Measurements from ENCODE around the gene KLHL5. TPM values are rescaled to one million over a fixed set of nuclear protein-coding genes. Genes with fewer than 3 reads are reported as not detected.

The KLHL5 gene
- total and polyA plus RNA-seq, 2 donors = 63.0 to 95.2 TPM

- 86% methylated on average over 5 of the region's 5 CpGs for WGBS
- Histone ChIP-seq H3K36me3 (ENCODE audit: insufficient read depth) (no peaks in the 10 kb centered on the region), H3K4me3 (ENCODE audit: low read depth, low read length) (no peak overlapping the region), H3K4me1 (ENCODE audit: insufficient read depth) (no peaks in the 10 kb centered on the region), H3K27ac (ENCODE audit: low read depth) (no peak overlapping the region)
- DNase-seq (ENCODE audit: extremely low spot score) = no peak
Observed at GRCh38 chr4:39085891-39086290, 23.9 kb downstream of the KLHL5 start.

- H3K36me3 ChIP-seq (ENCODE audit: insufficient read depth) = no peaks in the 10 kb centered on the region
- WGBS = 90% methylated on average over 1 of the region's 1 CpG
- H3K27ac ChIP-seq (ENCODE audit: low read depth) = no peak overlapping the region
- H3K4me3 ChIP-seq (ENCODE audit: low read depth, low read length) = no peak overlapping the region
- H3K4me1 ChIP-seq (ENCODE audit: insufficient read depth) = no peaks in the 10 kb centered on the region
- DNase-seq (ENCODE audit: extremely low spot score) = no peak
Observed at GRCh38 chr4:39096847-39097246, 34.8 kb downstream of the KLHL5 start.

- no peak overlapping the region for H3K27ac ChIP-seq (ENCODE audit: low read depth)
- 84% methylated on average over 5 of the region's 5 CpGs for WGBS
- no peaks in the 10 kb centered on the region for H3K36me3 ChIP-seq (ENCODE audit: insufficient read depth)
- H3K4me3 ChIP-seq (ENCODE audit: low read depth, low read length) = no peak overlapping the region
- no peak for DNase-seq (ENCODE audit: extremely low spot score)
- no peaks in the 10 kb centered on the region for H3K4me1 ChIP-seq (ENCODE audit: insufficient read depth)
Observed at GRCh38 chr4:39097290-39097689, 35.3 kb downstream of the KLHL5 start.

GRCh38 chr4:39102297-39102696, 40.3 kb downstream of the KLHL5 start:
- Histone ChIP-seq H3K4me3 (ENCODE audit: low read depth, low read length) (no peak overlapping the region), H3K36me3 (ENCODE audit: insufficient read depth) (no peaks in the 10 kb centered on the region), H3K4me1 (ENCODE audit: insufficient read depth) (no peaks in the 10 kb centered on the region), H3K27ac (ENCODE audit: low read depth) (no peak overlapping the region)
- 79% methylated on average over 7 of the region's 7 CpGs for WGBS
- DNase-seq (ENCODE audit: extremely low spot score) = no peak

DNA sequence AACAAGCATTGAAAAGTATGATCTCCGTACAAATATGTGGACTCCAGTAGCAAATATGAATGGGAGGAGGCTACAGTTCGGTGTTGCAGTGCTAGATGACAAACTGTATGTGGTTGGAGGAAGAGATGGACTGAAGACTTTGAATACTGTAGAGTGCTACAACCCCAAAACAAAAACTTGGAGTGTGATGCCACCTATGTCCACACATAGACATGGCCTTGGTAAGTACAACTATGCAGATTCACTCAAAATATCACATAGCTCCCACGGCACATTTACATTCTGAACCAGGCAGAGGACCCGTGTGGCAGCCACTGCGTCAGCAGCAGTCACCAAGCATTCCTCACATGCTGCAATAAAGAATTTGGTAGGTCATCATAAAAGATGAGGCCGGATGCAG, 41.3 kb downstream of the KLHL5 start:
- no peaks in the 10 kb centered on the region for H3K4me1 ChIP-seq (ENCODE audit: insufficient read depth)

DNA sequence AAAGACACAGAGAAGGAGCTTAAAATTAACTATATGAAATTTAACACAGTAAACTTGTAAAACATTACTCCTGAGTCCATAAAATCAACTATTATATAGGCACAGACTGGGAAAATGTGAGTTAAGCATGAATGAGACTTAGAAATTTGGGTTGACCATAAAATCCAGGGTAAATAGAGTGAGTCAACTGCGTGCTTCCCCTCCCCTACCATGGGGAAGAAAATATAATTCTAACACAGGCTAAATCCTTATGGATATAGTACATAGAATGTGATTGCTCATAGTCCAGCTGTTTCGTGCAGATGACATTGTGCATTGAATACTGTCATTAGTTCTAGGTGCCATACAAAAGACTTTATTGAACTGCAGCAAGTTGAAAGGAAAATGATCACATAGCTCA, 42.2 kb downstream of the KLHL5 start:
- Histone ChIP-seq H3K4me3 (ENCODE audit: low read depth, low read length) (no peak overlapping the region), H3K27ac (ENCODE audit: low read depth) (no peak overlapping the region), H3K4me1 (ENCODE audit: insufficient read depth) (no peaks in the 10 kb centered on the region), H3K36me3 (ENCODE audit: insufficient read depth) (no peaks in the 10 kb centered on the region)
- WGBS = 86% methylated on average over 2 of the region's 2 CpGs
- DNase-seq (ENCODE audit: extremely low spot score) = no peak

More for the DNA sequence above, 41.3 kb downstream of the KLHL5 start:
- no peaks in the 10 kb centered on the region for H3K36me3 ChIP-seq (ENCODE audit: insufficient read depth)
- no peak for DNase-seq (ENCODE audit: extremely low spot score)
- no peak overlapping the region for H3K4me3 ChIP-seq (ENCODE audit: low read depth, low read length)
- no peak overlapping the region for H3K27ac ChIP-seq (ENCODE audit: low read depth)
- WGBS = 89% methylated on average over 6 of the region's 6 CpGs

DNA sequence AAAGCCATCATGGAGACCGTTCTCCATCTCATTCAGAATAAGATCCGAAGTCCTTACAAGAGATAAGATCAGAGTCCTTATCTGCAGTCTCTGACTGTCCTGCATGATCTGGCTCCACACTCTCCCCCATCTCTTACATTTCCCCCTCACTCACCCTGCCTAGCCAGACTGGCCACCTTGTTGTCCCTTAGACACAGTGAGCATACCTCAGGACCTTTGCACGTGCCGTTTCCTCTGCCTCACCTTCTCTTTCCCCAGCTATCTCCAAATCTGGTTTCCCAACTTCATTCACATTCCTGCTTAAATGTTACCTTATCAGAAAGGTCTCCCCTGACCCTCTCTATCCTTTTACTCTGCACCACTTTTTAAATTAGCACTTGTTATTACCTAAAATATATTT, 44.0 kb downstream of the KLHL5 start:
- Histone ChIP-seq H3K4me1 (ENCODE audit: insufficient read depth) (no peaks in the 10 kb centered on the region), H3K36me3 (ENCODE audit: insufficient read depth) (no peaks in the 10 kb centered on the region), H3K27ac (ENCODE audit: low read depth) (no peak overlapping the region), H3K4me3 (ENCODE audit: low read depth, low read length) (no peak overlapping the region)
- WGBS = 97% methylated on average over 4 of the region's 4 CpGs
- DNase-seq (ENCODE audit: extremely low spot score) = no peak

- WGBS = 57% methylated on average over 2 of the region's 2 CpGs
- no peak for DNase-seq (ENCODE audit: extremely low spot score)
- Histone ChIP-seq H3K36me3 (ENCODE audit: insufficient read depth) (peaks cover 2% of the 10 kb centered on the region), H3K27ac (ENCODE audit: low read depth) (no peak overlapping the region), H3K4me1 (ENCODE audit: insufficient read depth) (no peaks in the 10 kb centered on the region), H3K4me3 (ENCODE audit: low read depth, low read length) (no peak overlapping the region)
Observed at GRCh38 chr4:39114436-39114835, 52.4 kb downstream of the KLHL5 start.

DNA sequence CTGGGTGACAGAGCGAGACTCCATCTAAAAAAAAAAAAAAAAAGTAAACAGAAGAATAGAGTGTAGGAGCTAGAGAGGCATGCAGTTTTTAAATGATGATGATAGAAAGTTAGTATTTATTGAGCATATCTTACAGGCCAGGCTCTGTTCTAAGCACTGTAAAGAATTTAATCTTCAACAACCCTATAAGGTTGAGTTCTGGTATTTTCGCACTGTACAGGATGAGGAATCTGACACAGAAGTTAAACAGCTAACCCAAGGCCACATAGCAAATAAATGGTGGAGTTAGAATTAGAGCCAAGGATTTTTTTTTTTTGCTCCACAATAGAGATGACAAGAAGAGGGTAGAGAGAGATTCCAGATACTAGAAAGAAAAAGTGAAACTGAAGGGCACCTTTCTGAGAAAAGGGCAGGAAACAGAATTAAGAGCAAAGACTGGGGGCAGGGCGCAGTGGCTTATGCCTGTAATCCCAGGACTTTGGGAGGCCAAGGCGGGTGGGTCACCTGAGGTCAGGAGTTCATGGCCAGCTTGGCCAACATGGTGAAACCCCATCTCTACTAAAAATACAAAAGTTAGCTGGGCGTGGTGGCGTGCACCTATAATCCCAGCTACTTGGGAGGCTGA, 56.1 kb downstream of the KLHL5 start:
- H3K27ac ChIP-seq (ENCODE audit: low read depth) = no peak overlapping the region

GRCh38 chr4:39120418-39120817, 58.4 kb downstream of the KLHL5 start:
- no peaks in the 10 kb centered on the region for H3K4me1 ChIP-seq (ENCODE audit: insufficient read depth)
- 91% methylated on average over 1 of the region's 1 CpG for WGBS
- H3K36me3 ChIP-seq (ENCODE audit: insufficient read depth) = peaks cover 4% of the 10 kb centered on the region
- no peak overlapping the region for H3K27ac ChIP-seq (ENCODE audit: low read depth)
- no peak for DNase-seq (ENCODE audit: extremely low spot score)
- H3K4me3 ChIP-seq (ENCODE audit: low read depth, low read length) = no peak overlapping the region

More for the DNA sequence above, 56.1 kb downstream of the KLHL5 start:
- H3K4me3 ChIP-seq (ENCODE audit: low read depth, low read length) = no peak overlapping the region
- 91% methylated on average over 6 of the region's 6 CpGs for WGBS
- H3K36me3 ChIP-seq (ENCODE audit: insufficient read depth) = peaks cover 2% of the 10 kb centered on the region
- H3K4me1 ChIP-seq (ENCODE audit: insufficient read depth) = no peaks in the 10 kb centered on the region
- DNase-seq (ENCODE audit: extremely low spot score) = no peak

DNA sequence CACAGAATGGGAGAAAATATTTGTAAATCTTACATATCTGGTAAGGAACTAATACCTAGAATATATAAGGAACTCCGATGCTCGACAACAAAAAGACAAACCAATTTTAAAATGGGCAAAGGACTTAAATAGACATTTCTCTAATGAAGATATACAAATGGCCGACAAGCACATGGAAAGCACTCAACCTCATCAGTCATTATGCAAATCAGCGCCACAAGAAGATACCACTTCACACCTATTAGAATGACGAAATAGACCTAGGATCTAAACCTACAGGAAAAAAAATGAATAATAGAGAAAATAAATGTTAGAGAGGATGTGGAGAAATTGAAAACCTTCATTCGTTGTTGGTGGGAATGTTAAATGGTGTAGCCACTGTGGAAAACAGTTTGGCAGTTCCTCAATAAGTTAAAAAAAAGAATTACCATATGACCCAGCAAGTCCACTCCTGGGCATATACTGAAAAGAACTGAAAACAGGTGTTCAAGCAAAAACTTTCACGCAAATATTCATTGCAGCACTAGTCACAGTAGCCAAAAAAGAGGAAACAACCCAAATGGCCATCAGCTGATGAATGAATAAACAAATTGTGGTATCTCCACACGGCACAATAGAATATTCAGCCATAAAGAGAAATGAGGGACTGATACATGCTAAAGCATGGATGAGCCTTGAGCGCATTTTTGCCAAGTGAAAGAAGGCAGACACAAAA, 63.0 kb downstream of the KLHL5 start:
- H3K4me1 ChIP-seq (ENCODE audit: insufficient read depth) = no peaks in the 10 kb centered on the region
- H3K4me3 ChIP-seq (ENCODE audit: low read depth, low read length) = no peak overlapping the region
- WGBS = 96% methylated on average over 9 of the region's 9 CpGs
- H3K36me3 ChIP-seq (ENCODE audit: insufficient read depth) = peaks cover 3% of the 10 kb centered on the region
- H3K27ac ChIP-seq (ENCODE audit: low read depth) = no peak overlapping the region
- no peak for DNase-seq (ENCODE audit: extremely low spot score)

DNA sequence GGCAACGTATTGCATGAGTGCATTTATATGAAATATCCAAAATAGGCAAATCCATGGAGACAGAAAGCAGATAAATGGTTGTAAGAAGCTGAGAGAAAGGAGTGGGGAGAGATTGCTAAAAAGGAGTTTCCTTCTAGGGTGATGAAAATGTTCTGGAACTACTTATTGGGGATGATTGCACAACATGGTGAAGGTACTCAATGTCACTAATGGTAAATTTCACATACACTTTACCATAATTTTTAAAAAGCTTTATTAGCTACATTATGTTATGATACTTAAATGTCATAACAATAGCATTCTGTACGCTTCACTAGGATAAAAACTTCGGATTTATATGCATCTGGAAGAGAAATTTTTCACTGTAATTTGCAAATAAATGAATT, 63.6 kb downstream of the KLHL5 start:
- H3K4me3 ChIP-seq (ENCODE audit: low read depth, low read length) = no peak overlapping the region
- 90% methylated on average over 3 of the region's 3 CpGs for WGBS
- DNase-seq (ENCODE audit: extremely low spot score) = no peak
- H3K27ac ChIP-seq (ENCODE audit: low read depth) = no peak overlapping the region
- no peaks in the 10 kb centered on the region for H3K4me1 ChIP-seq (ENCODE audit: insufficient read depth)
- H3K36me3 ChIP-seq (ENCODE audit: insufficient read depth) = peaks cover 3% of the 10 kb centered on the region

DNA sequence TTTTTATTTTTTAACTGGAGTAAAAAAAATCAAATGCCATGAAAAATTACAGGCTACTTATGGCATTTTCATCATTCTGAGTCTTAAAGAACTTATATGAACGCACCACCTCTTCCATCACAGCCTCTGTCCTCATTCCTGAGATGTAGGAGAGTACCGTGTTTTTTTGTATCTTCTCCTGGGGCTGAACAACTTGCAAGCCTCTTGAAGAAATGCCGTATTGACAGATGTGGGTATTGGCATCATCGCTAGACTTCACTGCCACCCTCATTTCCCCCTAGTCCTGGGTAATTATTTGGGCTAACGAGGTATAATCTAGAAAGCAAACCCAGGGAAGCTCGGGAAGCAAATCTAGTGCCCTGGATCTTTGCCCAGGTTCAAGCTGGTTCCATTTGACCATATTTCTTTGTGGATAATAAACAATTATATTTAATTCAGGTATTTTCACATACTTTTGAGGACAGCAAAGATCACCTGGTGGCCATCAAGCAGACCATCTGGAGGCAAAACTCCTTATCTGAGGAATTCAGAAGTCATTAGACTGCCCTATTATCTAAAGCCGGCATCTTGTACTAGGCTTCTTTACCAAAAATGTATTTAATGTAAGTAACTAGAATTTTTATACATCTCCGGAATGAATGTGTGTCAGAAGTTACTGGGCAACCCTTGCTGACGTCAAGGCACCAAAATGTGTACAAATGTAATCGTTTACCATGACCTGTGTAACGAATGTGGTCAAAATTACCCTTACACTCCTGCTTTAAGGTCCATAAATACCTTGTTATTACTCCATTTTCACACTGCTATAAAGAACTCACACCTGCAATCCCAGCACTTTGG, 64.4 kb downstream of the KLHL5 start:
- no peak overlapping the region for H3K27ac ChIP-seq (ENCODE audit: low read depth)
- H3K4me1 ChIP-seq (ENCODE audit: insufficient read depth) = no peaks in the 10 kb centered on the region
- DNase-seq (ENCODE audit: extremely low spot score) = no peak
- H3K36me3 ChIP-seq (ENCODE audit: insufficient read depth) = peaks cover 3% of the 10 kb centered on the region
- H3K4me3 ChIP-seq (ENCODE audit: low read depth, low read length) = no peak overlapping the region
- WGBS = 91% methylated on average over 11 of the region's 11 CpGs

- Histone ChIP-seq H3K4me3 (ENCODE audit: low read depth, low read length) (no peak overlapping the region), H3K27ac (ENCODE audit: low read depth) (no peak overlapping the region), H3K4me1 (ENCODE audit: insufficient read depth) (no peaks in the 10 kb centered on the region), H3K36me3 (ENCODE audit: insufficient read depth) (no peaks in the 10 kb centered on the region)
- 98% methylated on average over 3 of the region's 3 CpGs for whole genome bisulfite sequencing
- no peak for DNase-seq (ENCODE audit: extremely low spot score)
Observed at GRCh38 chr4:39133623-39134022, 71.6 kb downstream of the KLHL5 start.
